DND-41 (cell line): Measurements from ENCODE around the gene SERPINB11.
A peak's percentile ranks its signal among the peaks of the same experiment; 100 is the strongest.

Source experiments
- ATAC-seq: fragments of 200-7000 bp; cut with Tn5 transposase; 3 replicates; pipeline ENCODE4 v1.9.1; 2021; ENCODE audit warnings: low read depth; ENCODE audit not compliant: insufficient read depth
- DNase-seq: peaks from one replicate; pipeline ENCODE4 v3.0.0-alpha.2; 2020
- H2AFZ ChIP-seq: 2 replicates; pipeline ENCODE4 v1.6.0; 2012; ENCODE audit warnings: low read depth, low read length
- H3K27ac ChIP-seq: 2 replicates; pipeline ENCODE4 v1.5.1; 2012; ENCODE audit warnings: low read length, inconsistent platforms
- H3K27me3 ChIP-seq: fragments of 200-600 bp; sonication (generic); 2 replicates; pipeline ENCODE4 v1.6.0; 2012; ENCODE audit warnings: low read length, mild to moderate bottlenecking, inconsistent platforms; ENCODE audit not compliant: insufficient read depth, poor library complexity
- H3K36me3 ChIP-seq: 2 replicates; pipeline ENCODE4 v1.5.1; 2012; ENCODE audit warnings: low read length, inconsistent platforms; ENCODE audit not compliant: insufficient read depth
- H3K4me1 ChIP-seq: 2 replicates; pipeline ENCODE4 v1.5.1; 2012; ENCODE audit warnings: mild to moderate bottlenecking, low read length; ENCODE audit not compliant: insufficient read depth
- H3K4me2 ChIP-seq: 2 replicates; pipeline ENCODE4 v1.6.0; 2012; ENCODE audit warnings: mild to moderate bottlenecking, moderate library complexity, low read length, inconsistent platforms; ENCODE audit not compliant: insufficient read depth
- H3K4me3 ChIP-seq, 2 experiments: fragments of 200-600 bp in 1 of 2; shearing (Covaris generic) in 1 of 2; 2 replicates each; pipeline ENCODE4 v1.5.1; 2012 to 2016; ENCODE audit warnings: inconsistent platforms in 2 of 2, low read length in 2 of 2, mild to moderate bottlenecking in 2 of 2, low read depth in 1 of 2, moderate library complexity in 1 of 2
- H3K79me2 ChIP-seq: 2 replicates; pipeline ENCODE4 v1.6.0; 2012; ENCODE audit warnings: low read length, inconsistent platforms; ENCODE audit not compliant: insufficient read depth
- H3K9ac ChIP-seq: 2 replicates; pipeline ENCODE4 v1.6.0; 2012; ENCODE audit warnings: low read depth, mild to moderate bottlenecking, inconsistent platforms, low read length, moderate library complexity
- H3K9me3 ChIP-seq: 2 replicates; pipeline ENCODE4 v1.5.1; 2012; ENCODE audit warnings: low read length, moderate library complexity, mild to moderate bottlenecking, inconsistent platforms; ENCODE audit not compliant: insufficient read depth, severe bottlenecking
- H4K20me1 ChIP-seq: 2 replicates; pipeline ENCODE4 v1.6.0; 2012; ENCODE audit warnings: low read length; ENCODE audit not compliant: insufficient read depth
- EZH2 ChIP-seq: IDR thresholded peaks from 3 replicates; pipeline ENCODE4 v1.6.1; 2012; ENCODE audit warnings: borderline replicate concordance, low read depth, mild to moderate bottlenecking, moderate library complexity, low read length, inconsistent platforms; ENCODE audit not compliant: severe bottlenecking
- TF ChIP-seq, protein P1 (sequence below): IDR thresholded peaks from 2 replicates; pipeline ENCODE4 v1.5.1; 2012; ENCODE audit warnings: borderline replicate concordance, low read length, moderate library complexity, mild to moderate bottlenecking; ENCODE audit not compliant: poor library complexity, severe bottlenecking; ENCODE audit errors: extremely low read depth

Gene SERPINB11

DNA sequence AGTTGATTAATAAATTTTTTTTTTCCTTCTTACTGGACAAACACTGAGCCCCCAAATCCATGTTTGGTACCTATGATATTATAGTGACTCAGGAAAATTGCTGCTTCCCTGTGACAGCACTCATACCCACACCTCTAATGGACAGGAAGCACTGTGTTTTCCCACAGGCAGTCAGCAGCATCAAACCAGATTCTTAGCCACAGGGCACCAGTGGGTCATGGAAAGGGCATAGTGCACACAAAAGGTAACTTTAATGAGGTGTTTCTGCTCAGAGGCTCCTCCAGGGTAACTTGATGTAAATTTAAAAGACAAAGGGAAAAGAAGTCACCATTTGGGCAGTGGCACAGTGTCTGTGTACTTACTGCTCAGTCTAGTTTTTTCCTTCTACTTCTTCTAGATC is 34.1 kb downstream of the SERPINB11 start:
- ATAC-seq (no peak), DNase-seq (no peak)
- Histone ChIP-seq H3K36me3 (no peaks in the 10 kb centered on the region), H3K4me3 (no peak overlapping the region), H3K4me2 (no peak overlapping the region), H4K20me1 (no peaks in the 10 kb centered on the region), H3K9ac (no peak overlapping the region), H3K27ac (no peak overlapping the region), H3K9me3 (no peaks in the 10 kb centered on the region), H3K4me1 (no peaks in the 10 kb centered on the region), H3K27me3 (no peaks in the 10 kb centered on the region), H2AFZ (no peak overlapping the region), H3K79me2 (no peaks in the 10 kb centered on the region)
- TF ChIP-seq, protein P1, sequence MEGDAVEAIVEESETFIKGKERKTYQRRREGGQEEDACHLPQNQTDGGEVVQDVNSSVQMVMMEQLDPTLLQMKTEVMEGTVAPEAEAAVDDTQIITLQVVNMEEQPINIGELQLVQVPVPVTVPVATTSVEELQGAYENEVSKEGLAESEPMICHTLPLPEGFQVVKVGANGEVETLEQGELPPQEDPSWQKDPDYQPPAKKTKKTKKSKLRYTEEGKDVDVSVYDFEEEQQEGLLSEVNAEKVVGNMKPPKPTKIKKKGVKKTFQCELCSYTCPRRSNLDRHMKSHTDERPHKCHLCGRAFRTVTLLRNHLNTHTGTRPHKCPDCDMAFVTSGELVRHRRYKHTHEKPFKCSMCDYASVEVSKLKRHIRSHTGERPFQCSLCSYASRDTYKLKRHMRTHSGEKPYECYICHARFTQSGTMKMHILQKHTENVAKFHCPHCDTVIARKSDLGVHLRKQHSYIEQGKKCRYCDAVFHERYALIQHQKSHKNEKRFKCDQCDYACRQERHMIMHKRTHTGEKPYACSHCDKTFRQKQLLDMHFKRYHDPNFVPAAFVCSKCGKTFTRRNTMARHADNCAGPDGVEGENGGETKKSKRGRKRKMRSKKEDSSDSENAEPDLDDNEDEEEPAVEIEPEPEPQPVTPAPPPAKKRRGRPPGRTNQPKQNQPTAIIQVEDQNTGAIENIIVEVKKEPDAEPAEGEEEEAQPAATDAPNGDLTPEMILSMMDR = no peak
- TF ChIP-seq EZH2 = no peak

DNA sequence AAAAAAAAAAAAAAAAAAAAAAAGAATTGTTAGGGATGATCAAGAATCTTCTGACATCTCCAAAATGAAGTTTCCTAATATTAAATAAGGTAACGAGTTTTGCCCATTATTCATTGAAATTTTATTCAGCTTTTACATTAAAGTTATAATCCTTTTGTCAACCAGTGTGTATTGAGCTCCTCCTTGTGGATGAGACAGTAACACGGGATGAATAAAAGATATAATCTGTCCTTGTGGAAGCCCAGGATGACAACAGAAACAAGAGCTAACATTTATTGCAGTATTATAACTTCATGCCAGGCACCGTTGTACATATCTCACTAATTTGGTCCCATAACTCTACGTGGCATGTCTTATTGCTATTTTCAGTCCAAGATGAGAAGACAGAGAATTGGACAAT is 39.0 kb downstream of the SERPINB11 start:
- no peak overlapping the region for H3K4me2 ChIP-seq
- no peak for ATAC-seq
- no peaks in the 10 kb centered on the region for H3K79me2 ChIP-seq
- no peak overlapping the region for H3K4me3 ChIP-seq
- no peaks in the 10 kb centered on the region for H3K4me1 ChIP-seq
- H3K36me3 ChIP-seq = no peaks in the 10 kb centered on the region
- H3K27ac ChIP-seq = no peak overlapping the region
- no peaks in the 10 kb centered on the region for H4K20me1 ChIP-seq
- no peaks in the 10 kb centered on the region for H3K9me3 ChIP-seq
- no peak for DNase-seq
- TF ChIP-seq, protein P1 = peak; percentile 33
- TF ChIP-seq EZH2 = no peak
- no peak overlapping the region for H2AFZ ChIP-seq
- H3K9ac ChIP-seq = no peak overlapping the region
- H3K27me3 ChIP-seq = peaks cover 3% of the 10 kb centered on the region

GRCh38 chr18:63747006-63747405 is 44.2 kb downstream of the SERPINB11 start:
- ATAC-seq = no peak
- no peaks in the 10 kb centered on the region for H3K4me1 ChIP-seq
- no peaks in the 10 kb centered on the region for H3K36me3 ChIP-seq
- peaks cover 3% of the 10 kb centered on the region for H3K27me3 ChIP-seq
- H3K79me2 ChIP-seq = no peaks in the 10 kb centered on the region
- no peak overlapping the region for H3K9ac ChIP-seq
- TF ChIP-seq EZH2 = no peak
- TF ChIP-seq, protein P1 = no peak
- H2AFZ ChIP-seq = no peak overlapping the region
- H3K27ac ChIP-seq = no peak overlapping the region
- H3K4me3 ChIP-seq = no peak overlapping the region
- no peaks in the 10 kb centered on the region for H4K20me1 ChIP-seq
- no peak overlapping the region for H3K4me2 ChIP-seq
- no peaks in the 10 kb centered on the region for H3K9me3 ChIP-seq
- DNase-seq = no peak

DNA sequence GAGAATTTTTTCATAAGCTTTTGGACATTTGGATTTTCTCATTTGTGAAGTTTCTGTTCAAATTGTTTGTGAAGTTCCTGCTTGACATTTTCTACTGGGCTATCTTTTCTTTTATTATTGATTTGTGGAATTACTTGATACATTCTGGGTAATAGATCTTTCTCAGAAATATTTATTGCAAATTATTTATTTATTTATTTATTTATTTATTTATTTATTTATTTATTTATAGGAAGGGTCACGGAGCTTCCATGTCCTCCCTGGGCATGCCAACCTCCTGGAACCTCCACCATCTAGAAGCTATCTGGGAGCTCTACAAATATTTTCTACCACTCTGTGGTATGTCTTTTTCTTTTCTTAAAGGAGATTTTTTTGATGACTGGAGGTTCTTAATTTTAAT is 46.7 kb downstream of the SERPINB11 start:
- Histone ChIP-seq H3K4me1 (no peaks in the 10 kb centered on the region), H3K4me3 (no peak overlapping the region), H2AFZ (no peak overlapping the region), H3K27me3 (no peaks in the 10 kb centered on the region), H3K36me3 (no peaks in the 10 kb centered on the region), H3K79me2 (no peaks in the 10 kb centered on the region), H4K20me1 (no peaks in the 10 kb centered on the region), H3K27ac (no peak overlapping the region), H3K9me3 (no peaks in the 10 kb centered on the region), H3K4me2 (no peak overlapping the region), H3K9ac (no peak overlapping the region)
- no peak for DNase-seq
- TF ChIP-seq EZH2 = no peak
- TF ChIP-seq, protein P1 = no peak
- no peak for ATAC-seq
